ENCODE results near the gene PHYKPL.

DNA sequence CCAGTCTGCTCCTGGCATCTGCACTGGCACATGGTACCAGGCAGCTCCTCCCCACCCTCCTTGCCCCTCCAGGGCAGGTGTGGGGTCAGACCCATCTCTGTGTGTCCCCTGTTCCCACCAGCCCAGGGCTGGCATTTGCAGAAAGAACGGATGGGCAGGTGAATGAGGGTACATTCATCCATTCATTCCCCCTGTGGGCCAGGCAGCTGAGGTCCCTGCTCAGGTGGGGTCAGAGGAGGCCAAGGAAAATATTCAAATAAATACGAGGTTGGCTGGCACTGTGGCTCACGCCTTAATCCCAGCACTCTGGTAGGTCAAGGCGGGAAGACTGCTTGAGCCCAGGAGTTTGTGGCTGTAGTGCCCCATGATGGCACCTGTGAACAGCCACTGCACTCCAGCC lies 25.0 kb upstream of the PHYKPL start:
- TF ChIP-seq, protein P1, sequence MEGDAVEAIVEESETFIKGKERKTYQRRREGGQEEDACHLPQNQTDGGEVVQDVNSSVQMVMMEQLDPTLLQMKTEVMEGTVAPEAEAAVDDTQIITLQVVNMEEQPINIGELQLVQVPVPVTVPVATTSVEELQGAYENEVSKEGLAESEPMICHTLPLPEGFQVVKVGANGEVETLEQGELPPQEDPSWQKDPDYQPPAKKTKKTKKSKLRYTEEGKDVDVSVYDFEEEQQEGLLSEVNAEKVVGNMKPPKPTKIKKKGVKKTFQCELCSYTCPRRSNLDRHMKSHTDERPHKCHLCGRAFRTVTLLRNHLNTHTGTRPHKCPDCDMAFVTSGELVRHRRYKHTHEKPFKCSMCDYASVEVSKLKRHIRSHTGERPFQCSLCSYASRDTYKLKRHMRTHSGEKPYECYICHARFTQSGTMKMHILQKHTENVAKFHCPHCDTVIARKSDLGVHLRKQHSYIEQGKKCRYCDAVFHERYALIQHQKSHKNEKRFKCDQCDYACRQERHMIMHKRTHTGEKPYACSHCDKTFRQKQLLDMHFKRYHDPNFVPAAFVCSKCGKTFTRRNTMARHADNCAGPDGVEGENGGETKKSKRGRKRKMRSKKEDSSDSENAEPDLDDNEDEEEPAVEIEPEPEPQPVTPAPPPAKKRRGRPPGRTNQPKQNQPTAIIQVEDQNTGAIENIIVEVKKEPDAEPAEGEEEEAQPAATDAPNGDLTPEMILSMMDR (IDR thresholded peaks at IDR 0.05; ENCODE audit: control extremely low read depth in 1 of 3, insufficient read depth in 1 of 3, low read depth in 1 of 3, low read length in 3 of 3) = no peak
- TF ChIP-seq RFX5 (IDR thresholded peaks at IDR 0.05; ENCODE audit: borderline replicate concordance, low read depth, low read length) (no peak), TAF1 (IDR thresholded peaks at IDR 0.05; ENCODE audit: low read depth, low read length) (no peak), CREB1 (IDR thresholded peaks at IDR 0.05) (no peak), HDAC6 (IDR thresholded peaks at IDR 0.05; ENCODE audit: low read depth, low read length) (no peak)
